GM21528 (cell line): Measurements from ENCODE around the gene FAM76A.

Source experiments
- ATAC-seq: cut with Tn5 transposase; IDR thresholded peaks from one replicate; pipeline ENCODE4 v1.9.1; 2021; ENCODE audit warnings: mild to moderate bottlenecking, moderate library complexity; ENCODE audit not compliant: unreplicated experiment, low FRiP score

FAM76A gene

DNA sequence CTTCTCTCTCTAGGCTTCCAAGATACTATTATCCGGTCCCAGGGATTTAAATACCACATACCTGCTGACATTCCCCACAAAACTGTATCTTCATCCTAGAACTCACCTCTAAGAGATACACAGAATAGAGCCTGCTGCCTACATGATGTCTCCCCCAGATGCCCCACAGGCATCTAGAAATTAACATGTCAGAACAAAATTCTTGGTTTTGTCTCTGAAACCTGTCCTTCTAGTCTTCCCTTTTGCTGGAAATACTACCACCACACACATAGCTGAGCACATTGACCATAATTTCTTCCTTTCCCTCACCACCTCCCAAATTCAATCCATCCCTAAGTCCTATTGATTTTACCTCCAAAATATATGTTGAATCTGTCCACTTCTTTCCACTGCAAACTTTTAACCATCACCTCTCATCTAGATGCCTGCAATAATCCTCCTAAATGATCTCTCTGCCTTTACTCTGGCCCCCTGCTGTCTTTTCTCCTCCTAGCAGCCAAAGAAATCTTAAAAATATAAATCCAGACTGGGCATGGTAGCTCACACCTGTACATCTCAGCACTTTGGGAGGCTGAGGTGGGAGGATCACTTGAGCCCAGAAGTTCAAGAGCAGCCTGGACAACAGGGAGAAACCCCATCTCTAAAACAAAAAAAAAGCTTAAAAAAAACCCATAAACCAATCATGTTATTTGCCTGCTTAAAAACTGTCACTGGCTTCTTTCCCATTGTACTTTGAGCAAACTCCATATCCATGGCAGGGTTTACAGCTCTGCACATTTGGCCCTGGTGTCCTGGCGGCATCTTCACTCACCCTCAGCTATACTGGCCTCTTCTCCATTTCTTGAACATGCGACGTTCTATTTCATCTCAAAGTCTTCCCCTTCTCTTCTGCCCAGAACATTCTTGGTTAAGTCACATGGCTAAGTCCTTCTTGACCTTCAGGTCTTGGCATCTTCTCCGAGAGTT is 6.2 kb upstream of the FAM76A start:
- ATAC-seq: no peak

DNA sequence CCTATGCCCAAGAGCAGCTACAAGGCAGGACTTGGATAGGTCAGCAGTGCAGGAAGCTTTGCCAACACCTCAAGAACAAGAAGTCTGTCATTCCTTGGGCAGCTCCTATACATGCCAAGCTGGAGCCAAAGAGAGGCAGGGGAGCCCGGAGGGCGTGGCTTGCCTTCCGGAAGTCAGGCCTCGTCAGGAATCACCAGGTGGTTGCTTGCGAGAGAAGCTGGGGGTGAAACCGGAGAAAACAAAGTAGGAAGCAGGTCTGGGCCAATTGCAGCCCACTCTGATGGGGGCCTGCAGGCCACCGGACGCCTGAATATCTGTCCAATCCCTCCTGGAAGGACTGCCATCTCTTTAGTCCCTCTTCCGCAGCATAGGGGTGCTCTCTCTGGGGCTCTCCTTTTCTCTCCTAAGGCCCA is 794 bp upstream of the FAM76A start:
- no peak for ATAC-seq

DNA sequence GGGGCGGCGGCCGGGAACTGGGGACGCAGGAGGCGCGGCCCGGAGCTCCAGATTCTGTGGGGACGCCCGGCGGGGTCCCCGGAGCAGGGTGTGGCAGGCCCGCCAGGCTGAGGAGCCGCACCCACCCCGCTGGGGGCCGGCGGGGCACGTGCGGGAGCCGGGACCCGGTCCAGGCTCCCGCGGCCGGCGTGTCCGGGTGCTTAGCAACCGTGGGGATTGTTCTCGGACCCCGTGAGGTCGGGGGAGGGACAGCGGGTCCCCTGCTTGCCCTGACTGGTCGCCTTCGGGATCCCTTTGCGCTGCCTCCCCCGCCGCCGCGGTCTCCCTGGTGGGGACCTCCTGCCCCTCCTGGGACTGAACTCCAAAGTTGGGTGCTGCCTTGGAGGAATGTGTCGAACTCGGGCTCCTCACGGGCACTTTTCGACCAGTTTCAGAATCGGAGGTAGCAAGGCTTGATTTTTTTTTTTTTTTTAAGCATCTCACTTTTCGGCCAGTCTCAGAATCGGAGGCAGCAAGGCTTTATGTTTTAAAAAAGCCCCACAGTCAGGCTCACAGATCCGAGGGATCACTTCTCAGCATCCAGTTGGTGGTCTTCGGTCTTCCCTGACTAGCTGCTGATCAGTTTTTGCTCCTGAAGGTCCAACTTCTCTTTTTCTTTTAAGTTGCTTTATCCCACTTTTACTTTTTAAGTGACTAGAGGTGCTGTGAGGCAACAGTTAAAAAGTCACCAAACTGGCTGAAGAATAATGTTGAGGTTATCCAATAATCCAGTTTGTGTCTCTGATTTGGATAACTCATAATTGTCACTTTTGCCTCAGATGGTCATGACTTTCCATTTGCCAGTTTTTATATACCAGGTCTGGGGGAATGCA is 648 bp downstream of the FAM76A start:
- ATAC-seq: peak; percentile 24

DNA sequence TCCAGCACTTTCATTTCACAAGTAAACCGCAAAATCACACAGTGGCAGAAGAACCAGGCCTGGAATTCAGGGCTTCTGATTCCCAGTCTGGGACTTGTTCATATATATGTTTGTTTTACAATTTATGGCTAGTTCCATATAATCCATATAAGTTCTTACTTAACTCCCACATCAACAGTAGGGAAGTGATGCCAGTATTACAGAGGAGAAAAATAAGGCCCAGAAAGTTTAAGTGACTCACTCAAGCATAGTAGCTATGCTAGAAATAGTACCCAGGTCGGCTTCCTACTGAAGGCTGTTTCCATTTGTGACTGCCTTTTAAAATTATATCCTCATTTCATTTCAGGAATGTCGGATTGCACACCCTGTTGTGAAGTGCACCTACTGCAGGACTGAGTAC is 1.4 kb downstream of the FAM76A start:
- ATAC-seq: no peak

DNA sequence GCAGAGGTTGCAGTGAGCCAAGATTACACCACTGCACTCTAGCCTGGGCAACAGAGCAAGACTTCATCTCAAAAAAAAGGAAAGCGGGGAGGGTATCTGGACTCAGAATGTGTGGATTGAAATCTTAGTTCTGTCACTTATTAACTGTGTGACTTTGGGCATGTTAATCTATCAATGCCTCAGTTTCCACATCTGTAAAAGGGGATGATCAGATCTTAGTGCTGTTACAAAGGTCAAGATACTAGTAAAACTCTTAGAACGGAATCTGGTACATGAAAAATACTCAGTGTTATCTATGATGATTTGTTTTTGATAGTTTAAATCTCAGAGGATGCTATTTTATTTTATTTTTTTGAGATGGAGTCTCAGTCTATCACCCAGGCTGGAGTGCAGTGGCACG is 10.5 kb downstream of the FAM76A start:
- ATAC-seq: no peak

DNA sequence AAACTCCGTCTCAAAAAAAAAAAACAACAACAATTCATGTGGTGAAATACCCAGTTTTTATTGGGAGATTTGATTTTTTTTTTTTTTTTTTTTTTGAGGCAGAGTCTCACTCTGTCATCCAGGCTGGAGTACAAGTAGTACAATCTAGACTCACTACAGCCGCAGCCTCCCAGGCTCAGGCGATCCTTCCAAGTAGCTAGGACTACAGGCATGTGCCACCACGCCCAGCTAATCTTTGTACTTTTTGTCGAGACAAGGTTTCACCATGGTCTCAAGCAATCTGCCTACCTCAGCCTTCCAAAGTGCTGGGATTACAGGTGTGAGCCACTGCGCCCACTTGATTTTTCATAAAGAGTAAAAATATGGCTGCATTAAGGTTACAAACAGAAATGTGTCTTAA is 15.4 kb downstream of the FAM76A start:
- ATAC-seq: no peak

DNA sequence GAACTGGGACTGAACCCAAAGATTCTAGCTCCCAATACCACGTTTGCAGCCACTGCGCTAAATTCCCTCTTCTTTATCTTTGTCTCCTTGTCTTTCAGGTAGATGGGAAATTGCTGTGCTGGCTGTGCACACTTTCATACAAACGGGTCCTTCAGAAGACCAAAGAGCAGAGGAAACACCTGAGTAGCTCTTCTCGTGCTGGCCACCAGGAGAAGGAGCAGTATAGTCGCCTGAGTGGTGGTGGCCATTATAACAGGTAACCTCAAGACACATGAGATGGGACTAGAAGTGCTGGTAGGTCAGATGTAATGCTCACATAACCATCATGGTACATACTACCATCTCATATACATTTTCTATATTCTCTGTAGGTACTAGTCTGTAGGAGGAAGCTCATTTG is 18.8 kb downstream of the FAM76A start:
- ATAC-seq: no peak

DNA sequence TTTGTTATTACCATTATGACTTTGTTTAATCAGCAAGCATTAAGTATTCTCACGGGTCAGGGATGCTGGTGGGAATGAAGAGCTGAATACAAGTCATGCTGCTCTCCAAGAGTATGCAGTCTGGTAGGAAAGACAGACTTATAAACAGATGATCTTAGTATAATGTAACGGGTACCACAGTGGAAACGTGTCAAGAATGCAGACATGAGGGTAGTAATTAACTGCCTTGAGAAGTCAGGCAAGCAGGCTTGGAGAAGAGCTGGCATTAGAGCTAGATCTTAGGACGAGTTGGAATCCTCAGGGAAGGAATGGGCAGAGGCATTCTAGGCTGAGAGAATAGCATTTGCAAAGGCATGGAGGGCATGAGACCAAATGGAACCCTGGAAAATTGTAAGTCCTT is 19.7 kb downstream of the FAM76A start:
- no peak for ATAC-seq

DNA sequence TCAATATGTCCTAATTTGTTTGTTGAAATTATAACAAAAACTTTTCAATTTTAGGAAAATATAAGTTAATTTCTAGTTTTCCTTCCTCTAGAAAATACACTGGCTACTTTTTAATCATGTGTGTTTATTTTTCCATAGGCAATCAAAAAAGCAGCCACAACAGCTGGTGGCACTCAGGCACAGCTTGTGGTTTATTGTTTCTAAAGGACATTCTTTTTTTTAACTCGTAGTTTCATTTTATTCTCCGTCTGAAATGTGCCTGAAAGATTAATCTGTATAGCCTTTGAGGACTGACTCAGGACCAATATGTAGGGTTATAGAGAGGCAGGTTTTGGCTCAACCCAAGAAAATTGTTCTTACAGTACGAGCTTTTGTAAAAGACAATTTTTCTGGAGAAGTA is 26.6 kb downstream of the FAM76A start:
- ATAC-seq: no peak

DNA sequence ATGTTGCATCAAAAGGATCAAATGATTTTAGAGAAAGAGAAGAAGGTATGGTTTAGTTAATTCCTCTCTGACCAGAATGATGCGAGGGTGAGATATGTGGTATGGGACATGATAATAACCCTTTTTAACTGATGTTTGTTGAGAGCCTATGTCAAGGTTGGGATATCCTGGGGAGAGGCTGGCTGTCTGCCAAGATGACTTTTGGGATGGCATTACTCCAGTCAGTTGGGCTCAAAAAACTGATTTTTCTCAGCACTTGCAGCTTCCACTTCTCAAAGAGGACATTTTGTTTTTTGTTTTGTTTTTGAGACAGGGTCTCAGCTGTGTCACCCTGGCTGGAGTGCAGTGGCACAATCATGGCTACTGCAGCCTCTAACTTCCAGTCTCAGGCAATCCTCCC is 29.5 kb downstream of the FAM76A start:
- no peak for ATAC-seq

DNA sequence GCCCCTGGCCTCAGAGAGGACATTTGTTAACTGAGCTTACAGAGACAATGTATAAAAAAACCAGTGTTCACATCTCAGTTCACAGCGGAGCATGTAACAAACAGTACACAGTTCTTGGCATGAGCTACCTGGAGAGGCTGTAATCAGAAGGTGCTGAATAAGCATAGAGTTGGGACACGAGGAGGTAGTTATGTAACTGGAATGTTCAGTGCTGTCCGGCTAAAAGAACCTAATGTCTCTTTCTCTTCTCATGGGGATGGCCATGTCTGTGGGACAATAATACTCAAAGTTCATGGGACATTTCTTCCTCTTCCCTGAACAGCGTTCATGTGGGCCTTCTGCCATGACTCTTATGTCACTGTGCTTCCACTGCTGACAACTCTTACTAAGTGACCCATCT is 30.1 kb downstream of the FAM76A start:
- no peak for ATAC-seq

DNA sequence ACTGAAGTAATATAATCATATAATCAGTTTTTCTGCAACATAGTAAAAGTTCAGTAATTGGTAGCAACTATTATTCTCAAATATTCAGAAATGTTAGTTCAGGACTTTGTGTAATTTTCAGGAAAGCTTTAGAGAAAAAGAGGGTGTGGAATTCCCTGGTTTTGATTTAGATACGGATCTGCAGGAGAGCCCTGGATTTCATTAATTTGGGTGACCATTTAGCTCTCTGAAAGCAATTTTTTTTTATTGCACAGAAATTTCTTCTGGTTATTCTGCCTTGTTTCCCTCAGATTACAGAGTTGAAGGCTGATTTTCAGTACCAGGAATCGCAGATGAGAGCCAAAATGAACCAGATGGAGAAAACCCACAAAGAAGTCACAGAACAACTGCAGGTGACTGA is 33.5 kb downstream of the FAM76A start:
- ATAC-seq: no peak

DNA sequence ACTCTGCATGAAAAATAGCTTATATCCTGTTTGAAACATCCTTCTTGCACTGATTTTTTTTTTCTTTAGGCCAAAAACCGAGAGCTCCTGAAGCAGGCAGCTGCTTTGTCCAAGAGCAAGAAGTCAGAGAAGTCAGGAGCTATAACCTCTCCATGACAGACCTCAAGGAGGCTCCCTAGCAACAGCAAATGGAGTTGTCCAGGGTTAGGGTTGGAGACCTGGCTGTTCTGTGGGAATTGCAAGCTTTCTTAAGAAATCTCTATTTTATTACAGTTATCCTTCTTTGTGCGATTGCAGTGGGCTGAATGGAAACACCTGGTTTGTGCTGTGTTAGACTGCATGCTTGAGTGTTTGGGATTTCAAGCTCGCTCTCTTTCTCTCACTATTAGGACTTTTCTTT is 34.7 kb downstream of the FAM76A start:
- ATAC-seq: no peak

DNA sequence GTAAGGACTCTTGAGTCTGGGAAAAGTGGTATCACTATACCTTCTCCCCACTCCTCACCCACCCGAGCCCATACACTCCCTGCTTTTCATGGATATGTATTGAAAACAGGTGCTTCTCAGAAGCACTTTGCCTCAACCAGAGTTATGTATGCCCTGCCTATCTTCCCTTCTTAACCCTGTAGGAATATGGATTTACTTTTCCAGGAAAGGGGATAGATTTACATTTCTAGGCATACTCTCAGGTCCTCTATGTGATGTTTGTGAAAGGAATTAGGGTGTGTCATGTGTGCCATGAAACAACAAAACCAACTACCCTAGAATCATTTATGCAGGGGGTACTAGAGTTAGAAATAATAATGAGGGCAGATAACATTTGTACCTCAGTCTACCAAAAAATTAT is 36.3 kb downstream of the FAM76A start:
- no peak for ATAC-seq

DNA sequence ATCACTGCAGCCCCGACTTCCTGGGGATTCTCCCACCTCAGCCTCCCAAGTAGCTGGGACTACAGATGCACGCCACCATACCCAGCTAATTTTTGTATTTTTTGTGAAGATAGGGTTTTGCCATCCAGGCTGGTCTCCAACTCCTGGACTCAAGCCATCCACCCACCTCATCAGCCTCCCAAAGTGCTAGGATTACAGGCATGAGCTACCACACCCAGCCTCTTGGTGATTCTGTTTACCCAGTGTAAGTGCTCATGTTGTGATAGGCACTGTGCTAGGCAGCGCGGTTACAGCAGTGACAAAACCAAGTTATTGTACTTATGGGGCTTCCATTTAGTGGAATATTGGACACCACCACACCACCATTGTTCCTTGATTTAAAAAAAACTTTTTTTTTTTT is 37.6 kb downstream of the FAM76A start:
- no peak for ATAC-seq

DNA sequence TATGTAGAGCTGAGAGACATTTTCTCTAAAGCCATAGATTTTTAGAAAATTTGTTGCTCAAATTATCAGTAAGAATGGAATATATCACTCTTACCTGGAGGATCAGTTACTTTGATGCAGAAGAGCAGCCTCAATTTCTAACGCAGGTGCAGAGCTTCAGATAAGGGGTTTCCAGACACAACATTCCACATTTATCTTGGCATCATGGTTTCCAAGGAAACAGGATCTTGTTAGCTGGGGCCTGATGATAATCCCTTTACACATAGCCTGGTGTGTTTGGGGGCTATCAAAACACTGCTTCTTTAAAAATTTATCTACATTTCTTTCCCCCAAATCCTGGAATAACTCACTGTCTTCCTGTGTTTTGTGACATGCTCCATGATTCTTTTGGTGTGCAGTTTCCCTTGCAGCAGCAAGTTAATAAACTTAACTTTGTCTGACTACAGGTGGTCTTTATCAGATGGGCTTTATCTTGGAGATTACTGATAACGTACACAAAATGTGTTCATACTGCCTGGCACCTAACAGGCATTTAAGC is 44.6 kb downstream of the FAM76A start:
- ATAC-seq: no peak

DNA sequence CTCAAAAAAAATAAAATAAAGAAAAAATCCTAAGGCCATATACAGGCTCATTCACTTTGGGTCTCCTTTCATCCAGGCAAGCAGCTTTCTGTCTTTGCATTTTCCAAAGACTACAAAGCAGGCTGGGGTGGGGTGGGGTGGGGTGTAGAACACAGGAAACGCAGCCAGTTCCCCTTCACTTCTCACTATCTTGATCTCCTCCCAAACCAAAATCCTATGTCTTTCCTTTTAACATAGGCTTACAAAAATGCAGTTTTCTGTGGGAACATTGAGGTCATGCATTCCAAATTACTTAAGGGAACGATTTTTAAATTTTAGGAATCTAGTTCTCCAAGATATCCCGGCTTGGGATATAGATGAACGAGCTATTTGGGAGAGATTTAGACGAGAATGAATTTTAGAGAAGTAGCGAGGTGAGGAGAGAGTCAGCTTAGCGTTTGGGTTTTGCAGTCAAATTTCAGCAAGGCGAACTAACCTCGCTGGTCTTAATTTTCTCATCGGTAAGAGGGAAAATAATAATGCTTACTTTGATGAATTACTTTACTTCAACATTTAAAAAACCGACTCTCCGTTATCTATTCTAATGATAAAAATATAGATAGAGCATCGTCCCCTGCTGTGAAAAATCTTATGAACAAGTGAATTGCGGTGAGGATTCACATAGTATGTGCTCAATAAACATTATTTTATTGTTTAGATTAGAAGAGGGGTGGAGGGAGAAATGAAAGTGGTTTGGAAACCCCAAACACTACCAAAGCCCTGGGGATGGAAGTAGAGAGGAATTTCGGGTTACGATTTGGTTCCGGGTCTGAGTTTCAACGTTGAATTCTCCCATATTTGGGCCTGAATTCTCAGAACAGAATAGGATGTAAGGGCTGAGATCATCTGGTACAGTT is 46.5 kb downstream of the FAM76A start:
- ATAC-seq: no peak

DNA sequence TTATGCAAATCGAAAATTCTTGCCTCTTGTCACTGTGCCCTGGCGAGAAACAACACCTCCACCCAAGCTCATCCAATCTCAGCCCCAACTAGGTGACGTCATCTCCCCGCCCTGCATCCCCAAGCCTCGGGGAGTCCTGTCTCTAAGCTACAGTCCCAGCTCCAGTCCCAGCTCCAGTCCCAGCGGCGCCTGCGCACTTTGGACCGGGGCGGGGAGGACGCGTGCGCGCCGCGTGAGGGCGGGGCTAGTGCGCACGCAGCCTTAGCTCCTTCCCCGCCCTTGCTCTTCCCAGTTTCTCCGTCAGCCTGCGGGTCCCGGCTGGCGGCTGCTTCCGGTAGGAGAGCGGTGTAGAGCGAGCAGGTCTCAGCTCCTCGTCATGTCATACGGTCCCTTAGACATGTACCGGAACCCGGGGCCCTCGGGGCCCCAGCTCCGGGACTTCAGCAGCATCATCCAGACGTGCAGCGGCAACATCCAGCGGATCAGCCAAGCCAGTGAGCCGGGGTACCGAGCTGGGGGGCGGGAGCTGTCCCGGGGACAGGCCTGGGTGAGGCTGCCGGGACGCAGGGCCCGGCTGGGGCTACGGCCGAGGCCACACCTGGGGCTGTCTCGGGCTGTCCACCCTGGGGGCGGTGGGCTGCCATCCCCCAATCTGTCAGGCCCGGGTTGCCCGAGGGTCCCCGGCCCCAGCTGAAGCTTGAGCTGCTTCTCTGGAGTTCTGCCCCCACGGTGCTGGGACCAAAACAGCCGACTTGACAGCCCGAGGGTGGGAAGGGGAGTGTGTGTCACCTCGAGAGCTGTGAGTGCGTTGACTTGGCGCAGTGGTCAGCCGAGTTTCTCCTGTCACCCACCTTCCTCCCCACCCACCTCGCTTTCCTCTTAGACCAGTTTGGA is 47.4 kb downstream of the FAM76A start, which contains the start of gene STX12:
Gene STX12 (plus strand): TSS at position 288 of the 894 bp plus-strand sequence. CDS start 89 bp downstream, at position 377.
- peak; percentile 94 for ATAC-seq

DNA sequence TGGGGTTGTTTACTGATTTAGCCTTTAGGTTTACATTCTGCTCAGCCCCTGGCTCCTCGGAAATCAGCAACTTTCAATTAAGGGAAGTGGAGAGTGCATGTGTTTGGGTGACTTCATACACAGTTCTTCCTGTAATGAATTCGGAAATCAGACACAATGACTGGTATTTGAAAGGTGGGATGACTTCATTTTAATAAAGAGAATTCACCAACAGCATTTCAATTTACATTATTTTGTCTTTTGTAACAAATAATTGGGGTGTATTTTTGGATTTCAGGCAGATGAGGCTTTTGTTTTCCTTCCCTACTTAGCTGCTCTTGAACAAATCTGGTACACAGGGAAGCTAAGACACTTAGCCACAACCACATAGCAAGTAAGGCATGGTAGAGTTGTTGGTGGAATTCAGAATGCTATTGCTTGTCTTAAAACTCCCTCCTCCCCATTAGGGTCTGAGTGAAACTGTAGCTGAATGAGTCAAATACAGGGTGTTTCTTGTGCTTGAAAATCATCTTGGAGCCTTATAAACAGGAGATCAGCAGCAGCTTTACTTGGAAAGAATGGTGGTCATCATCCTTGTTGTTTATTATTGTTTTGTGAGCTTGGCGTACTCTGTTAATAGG is 48.2 kb downstream of the FAM76A start:
- peak; percentile 2 for ATAC-seq
